ENCODE measurements around the gene DUSP28. TPM values are rescaled to one million over a fixed set of nuclear protein-coding genes. Genes with fewer than 3 reads are reported as not detected.

DUSP28 gene
- total and polyA plus RNA-seq, 2 of the 13 experiments (the other 11 are each of a cell fraction or from before 2014, with no cell fraction given) = 5.2 to 8.6 TPM

- TF ChIP-seq CREB1 (IDR thresholded peaks at IDR 0.05) (no peak), CREB1 (CRISPR knock-in tag; IDR thresholded peaks at IDR 0.05) (no peak), HNF4G (IDR thresholded peaks at IDR 0.05; ENCODE audit: borderline replicate concordance, low read depth, low read length) (no peak), HNF4G (CRISPR knock-in tag; IDR thresholded peaks at IDR 0.05; ENCODE audit: borderline replicate concordance, low read depth) (no peak), KDM6A (CRISPR knock-in tag; IDR thresholded peaks at IDR 0.05; ENCODE audit: low read depth) (no peak), ZMAT3 (CRISPR knock-in tag; conservative IDR thresholded peaks at IDR 0.05) (no peak), DMTF1 (CRISPR knock-in tag; IDR thresholded peaks at IDR 0.05) (no peak), ZBTB26 (CRISPR knock-in tag; IDR thresholded peaks at IDR 0.05; ENCODE audit: borderline replicate concordance) (peak; percentile 24), ZBTB34 (CRISPR knock-in tag; IDR thresholded peaks at IDR 0.05) (no peak), SALL2 (CRISPR knock-in tag; IDR thresholded peaks at IDR 0.05) (peak; percentile 84; the same call in 1 of the 2 replicates), ZNF317 (CRISPR knock-in tag; IDR thresholded peaks at IDR 0.05) (no peak), SP4 (CRISPR knock-in tag; IDR thresholded peaks at IDR 0.05) (peak; percentile 68; the same call in 1 of the 2 replicates), ZNF691 (CRISPR knock-in tag; IDR thresholded peaks at IDR 0.05; ENCODE audit: borderline replicate concordance, low read depth) (0 out of 2 replicates have a peak, but pooled peaks have one; percentile 70), ZUFSP (CRISPR knock-in tag; IDR thresholded peaks at IDR 0.05; ENCODE audit: borderline replicate concordance) (no peak), KAT7 (CRISPR knock-in tag; IDR thresholded peaks at IDR 0.05; ENCODE audit: borderline replicate concordance) (peak; percentile 78; the same call in 1 of the 2 replicates), KLF12 (CRISPR knock-in tag; IDR thresholded peaks at IDR 0.05; ENCODE audit: borderline replicate concordance) (0 out of 2 replicates have a peak, but pooled peaks have one; percentile 66), ZFP90 (CRISPR knock-in tag; IDR thresholded peaks at IDR 0.05; ENCODE audit: borderline replicate concordance) (0 out of 2 replicates have a peak, but pooled peaks have one; percentile 44), ZFP41 (CRISPR knock-in tag; IDR thresholded peaks at IDR 0.05; ENCODE audit: borderline replicate concordance) (no peak), TGIF2 (CRISPR knock-in tag; IDR thresholded peaks at IDR 0.05) (peak; percentile 67), TIGD3 (CRISPR knock-in tag; IDR thresholded peaks at IDR 0.05; ENCODE audit: borderline replicate concordance) (no peak)
Measured at GRCh38 chr2:240568678-240569522, 8.7 kb downstream of the DUSP28 start (continued).
